ENCODE data around the gene AKAP1.

DNA sequence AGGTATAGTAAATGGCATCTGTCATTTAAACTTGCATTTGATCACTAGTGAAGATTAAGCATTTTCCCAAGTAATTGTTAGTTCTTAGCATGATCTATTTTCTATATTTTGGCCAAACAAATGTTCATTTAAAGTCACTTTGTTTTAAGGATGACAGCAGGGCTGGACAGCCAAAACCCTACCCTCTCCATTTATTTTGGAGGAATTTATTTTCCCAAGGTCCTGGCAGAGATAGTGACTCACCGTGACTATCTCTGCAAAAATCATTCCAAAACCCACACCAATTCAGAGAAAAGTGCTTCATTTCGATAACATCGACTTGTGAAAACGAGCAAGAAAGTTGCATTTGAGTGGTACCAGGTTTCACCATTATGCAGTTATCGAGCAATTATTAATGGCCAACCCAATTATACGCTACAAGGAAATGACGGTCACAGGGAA is 665 bp upstream of the AKAP1 start:
- TF ChIP-seq, protein P1, sequence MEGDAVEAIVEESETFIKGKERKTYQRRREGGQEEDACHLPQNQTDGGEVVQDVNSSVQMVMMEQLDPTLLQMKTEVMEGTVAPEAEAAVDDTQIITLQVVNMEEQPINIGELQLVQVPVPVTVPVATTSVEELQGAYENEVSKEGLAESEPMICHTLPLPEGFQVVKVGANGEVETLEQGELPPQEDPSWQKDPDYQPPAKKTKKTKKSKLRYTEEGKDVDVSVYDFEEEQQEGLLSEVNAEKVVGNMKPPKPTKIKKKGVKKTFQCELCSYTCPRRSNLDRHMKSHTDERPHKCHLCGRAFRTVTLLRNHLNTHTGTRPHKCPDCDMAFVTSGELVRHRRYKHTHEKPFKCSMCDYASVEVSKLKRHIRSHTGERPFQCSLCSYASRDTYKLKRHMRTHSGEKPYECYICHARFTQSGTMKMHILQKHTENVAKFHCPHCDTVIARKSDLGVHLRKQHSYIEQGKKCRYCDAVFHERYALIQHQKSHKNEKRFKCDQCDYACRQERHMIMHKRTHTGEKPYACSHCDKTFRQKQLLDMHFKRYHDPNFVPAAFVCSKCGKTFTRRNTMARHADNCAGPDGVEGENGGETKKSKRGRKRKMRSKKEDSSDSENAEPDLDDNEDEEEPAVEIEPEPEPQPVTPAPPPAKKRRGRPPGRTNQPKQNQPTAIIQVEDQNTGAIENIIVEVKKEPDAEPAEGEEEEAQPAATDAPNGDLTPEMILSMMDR (IDR thresholded peaks at IDR 0.05) = no peak
- no peak for TF ChIP-seq POLR2AphosphoS5 (IDR thresholded peaks at IDR 0.05)

Measured in upper lobe of left lung (tissue), 4 donors.